Transverse colon (tissue), 4 donors: ENCODE measurements around the gene PRPS1L1. TPM values are rescaled to one million over a fixed set of nuclear protein-coding genes. Genes with fewer than 3 reads are reported as not detected.
A peak's percentile ranks its signal among the peaks of the same experiment; 100 is the strongest.

ENCODE experiments used
- DNase-seq: peaks from one replicate; pipeline ENCODE4 v3.0.0-alpha.2; 2019
- H3K27ac ChIP-seq, 4 donors: fragments of 200-600 bp; sonication (generic); 2 replicates each; pipeline ENCODE4 v1.5.1; 2016 to 2018; ENCODE audit warnings: inconsistent platforms in 4 of 4
- H3K27me3 ChIP-seq: fragments of 200-600 bp; sonication (generic); 2 replicates; pipeline ENCODE4 v1.5.1; 2017; ENCODE audit warnings: inconsistent platforms
- H3K36me3 ChIP-seq, 4 donors: fragments of 200-600 bp; sonication (generic); 2 replicates each; pipeline ENCODE4 v1.5.1; 2017 to 2019; ENCODE audit warnings: inconsistent platforms in 4 of 4
- H3K4me1 ChIP-seq, 4 donors: fragments of 200-600 bp; sonication (generic); 2 replicates each; pipeline ENCODE4 v1.5.1; 2017 to 2020; ENCODE audit warnings: inconsistent platforms in 4 of 4
- H3K4me3 ChIP-seq, 4 donors: fragments of 200-600 bp; sonication (generic); 1 replicate in 1 of 4; 2 replicates in 3 of 4; pipeline versions ENCODE4 v1.5.1 to v1.6.1; 2017 to 2019; ENCODE audit warnings: inconsistent platforms in 4 of 4
- H3K9me3 ChIP-seq, 2 donors: fragments of 200-600 bp; sonication (generic); 2 replicates each; pipeline ENCODE4 v1.5.1; 2017 to 2019; ENCODE audit warnings: inconsistent platforms in 2 of 2
- CTCF ChIP-seq, 5 experiments: fragments of 200-600 bp in 3 of 5; fragments of 450-650 bp in 2 of 5; sonication (generic) in 3 of 5; IDR thresholded peaks; 1 replicate in 2 of 5; 2 replicates in 3 of 5; pipeline ENCODE4 v1.5.1; 2016 to 2017; ENCODE audit warnings: antibody characterized with exemption in 5 of 5, inconsistent platforms in 3 of 5, mild to moderate bottlenecking in 2 of 5, moderate library complexity in 1 of 5
- EP300 ChIP-seq: sonication (generic); formaldehyde crosslinking; IDR thresholded peaks from one replicate; pipeline ENCODE4 v1.6.1; 2017; ENCODE audit warnings: antibody characterized with exemption, low read depth
- POLR2A ChIP-seq: fragments of 450-650 bp; IDR thresholded peaks from one replicate; pipeline ENCODE4 v1.6.1; 2016; ENCODE audit warnings: antibody characterized with exemption, mild to moderate bottlenecking, moderate library complexity
- POLR2AphosphoS5 ChIP-seq, 3 donors: sonication (generic); formaldehyde crosslinking; IDR thresholded peaks; one replicate each; pipeline ENCODE4 v1.6.1; 2016; ENCODE audit warnings: antibody characterized with exemption in 3 of 3
- WGBS, 2 donors: methylation state at CpG; one replicate each; pipeline ENCODE4 v1.1.5; 2018; ENCODE audit warnings: low coverage in 1 of 2; 5-methylcytosine and 5-hydroxymethylcytosine counted together
- in situ Hi-C, 4 donors: fragments of 200-750 bp; cut with MboI; loops; one replicate each; pipeline versions ENCODE4 v1.15.0 to v1.15.1; 2017; ENCODE audit warnings: low sequenced_read_pairs in 3 of 4, low pct_ligation_motif_present in 1 of 4, low pct_unique_long_range_greater_than_20kb in 1 of 4
- intact Hi-C: fragments of 100-400 bp; cut with DNase I; formaldehyde crosslinking; loops from one replicate; pipeline ENCODE4 v1.15.1; 2023; ENCODE audit warnings: low total_unique reads
- total RNA-seq, 4 donors: library from RNA; depleted of rRNA; stranded (reverse); fragments of >200 nt; gene quantifications; one replicate each; pipeline ENCODE4 v1.1.0, GENCODE V29; 2016

Gene PRPS1L1
- total RNA-seq, 4 donors from 2014 or later = not detected

- Histone ChIP-seq H3K36me3 (no peaks in the 10 kb centered on the region), H3K4me3 (no peak overlapping the region), H3K27me3 (no peaks in the 10 kb centered on the region), H3K27ac (peak overlapping the region; percentile 9 to 55 (median 38)), H3K9me3 (no peaks in the 10 kb centered on the region), H3K4me1 (peaks cover 0 to 21% (median 7%) of the 10 kb centered on the region in 4 donors)
- TF ChIP-seq CTCF (IDR thresholded peaks at IDR 0.05) = no peak
- no peak for TF ChIP-seq POLR2AphosphoS5 (IDR thresholded peaks at IDR 0.05)
- TF ChIP-seq POLR2A = no peak
- TF ChIP-seq EP300 = no peak
- intact Hi-C loops (no loop called here), in situ Hi-C loops (no loop called here)
- WGBS, 2 donors = 71 to 89% methylated on average over 3 of the region's 3 CpGs
- no peak for DNase-seq
Observed at GRCh38 chr7:18020138-18020715, 7.4 kb downstream of the PRPS1L1 start.

GRCh38 chr7:18019555-18019954 is 8.1 kb downstream of the PRPS1L1 start:
- intact Hi-C loops = no loop called here

GRCh38 chr7:18018296-18019215 is 9.1 kb downstream of the PRPS1L1 start:
- DNase-seq = no peak
- Histone ChIP-seq H3K27ac (peak overlapping the region in 3 of 4 donors; percentile 36 to 55 (median 52)), H3K36me3 (no peaks in the 10 kb centered on the region), H3K27me3 (no peaks in the 10 kb centered on the region), H3K4me1 (peaks cover 0 to 21% (median 7%) of the 10 kb centered on the region in 4 donors), H3K4me3 (no peak overlapping the region), H3K9me3 (no peaks in the 10 kb centered on the region)
- 62 to 77% methylated on average over 2 to 5 of the region's 5 CpGs for WGBS, 2 donors
- TF ChIP-seq POLR2AphosphoS5 (IDR thresholded peaks at IDR 0.05) = no peak
- no peak for TF ChIP-seq CTCF (IDR thresholded peaks at IDR 0.05)
- no peak for TF ChIP-seq EP300
- no peak for TF ChIP-seq POLR2A
- in situ Hi-C loops = no loop called here
- intact Hi-C loops = no loop called here

More at GRCh38 chr7:18019555-18019954, 8.1 kb downstream of the PRPS1L1 start:
- H3K36me3 ChIP-seq = no peaks in the 10 kb centered on the region
- H3K27ac ChIP-seq = peak overlapping the region; percentile 24 to 55 (median 44)
- DNase-seq = no peak
- in situ Hi-C loops = no loop called here
- no peak overlapping the region for H3K4me3 ChIP-seq
- WGBS, 2 donors = 20 to 34% methylated on average over 1 of the region's 1 CpG
- H3K27me3 ChIP-seq = no peaks in the 10 kb centered on the region
- no peaks in the 10 kb centered on the region for H3K9me3 ChIP-seq
- no peak for TF ChIP-seq POLR2A
- TF ChIP-seq POLR2AphosphoS5 (IDR thresholded peaks at IDR 0.05) = peak in 1 of 3 donors; percentile 7
- no peak for TF ChIP-seq EP300
- H3K4me1 ChIP-seq = peaks cover 0 to 21% (median 7%) of the 10 kb centered on the region in 4 donors

- intact Hi-C loops (no loop called here), in situ Hi-C loops (no loop called here)
- no peaks in the 10 kb centered on the region for H3K9me3 ChIP-seq
- WGBS, 2 donors = 87 to 90% methylated on average over 8 to 9 of the region's 9 CpGs
- H3K27me3 ChIP-seq = no peaks in the 10 kb centered on the region
- no peak for DNase-seq
- no peak for TF ChIP-seq POLR2AphosphoS5 (IDR thresholded peaks at IDR 0.05)
- no peak for TF ChIP-seq CTCF (IDR thresholded peaks at IDR 0.05)
- no peak for TF ChIP-seq POLR2A
- TF ChIP-seq EP300 = no peak
- H3K4me1 ChIP-seq = peaks cover 0 to 21% (median 7%) of the 10 kb centered on the region in 4 donors
- H3K27ac ChIP-seq = no peak overlapping the region
- H3K4me3 ChIP-seq = no peak overlapping the region
- H3K36me3 ChIP-seq = no peaks in the 10 kb centered on the region
Observed at GRCh38 chr7:18016547-18017444, 10.8 kb downstream of the PRPS1L1 start.
